Endothelial cell of umbilical vein (primary cell): ENCODE measurements around the gene PHACTR1. TPM values are rescaled to one million over a fixed set of nuclear protein-coding genes. Genes with fewer than 3 reads are reported as not detected.
A peak's percentile ranks its signal among the peaks of the same experiment; 100 is the strongest.

ENCODE experiments used
- BruUV-seq: library from RNA; stranded (reverse); fragments of 400-500 nt; replicated peaks from 2 replicates; lab custom pipeline; 2021; lab: Mats Ljungman, UMichigan
- CTCF ChIA-PET: fragments of 300-600, 350-600 bp; sonication (Branson Sonifier 250); formaldehyde crosslinking; loops from one replicate; lab custom pipeline; 2021; ENCODE audit warnings: antibody characterized with exemption, inconsistent platforms; lab: Charles Lee
- POLR2A ChIA-PET: fragments of 300-600, 350-600 bp; sonication (Branson Sonifier 250); formaldehyde crosslinking; loops from one replicate; lab custom pipeline; 2021; ENCODE audit warnings: antibody characterized with exemption, inconsistent platforms; lab: Charles Lee
- DNase-seq: peaks from one replicate; pipeline ENCODE4 v3.0.0-alpha.2; 2011; ENCODE audit warnings: low read depth, low spot score
- FAIRE-seq: peaks from 2 replicates; lab custom pipeline; 2011; peaks lifted over from hg19 to GRCh38; lab: Jason Lieb, UNC
- H2AFZ ChIP-seq: 2 replicates; pipeline ENCODE4 v1.6.0; 2012; ENCODE audit warnings: low read depth, low read length, control low read depth, inconsistent platforms
- H3K27ac ChIP-seq: 2 replicates; pipeline ENCODE4 v1.5.1; 2011; ENCODE audit warnings: low read depth, mild to moderate bottlenecking, control low read depth, low read length, moderate library complexity; ENCODE audit not compliant: insufficient read depth
- H3K27me3 ChIP-seq, 2 experiments: 2 replicates each; pipeline versions ENCODE4 v1.6.0 to v1.6.1; 2011; ENCODE audit warnings: low read length in 2 of 2, mixed read lengths in 1 of 2; ENCODE audit not compliant: control insufficient read depth in 2 of 2, insufficient read depth in 2 of 2
- H3K36me3 ChIP-seq, 2 experiments: 2 replicates in 1 of 2; 3 replicates in 1 of 2; pipeline ENCODE4 v1.5.1; 2011; ENCODE audit warnings: low read length in 2 of 2, mild to moderate bottlenecking in 1 of 2, moderate library complexity in 1 of 2; ENCODE audit not compliant: control insufficient read depth in 2 of 2, insufficient read depth in 2 of 2; ENCODE audit errors: extremely low read depth in 1 of 2
- H3K4me1 ChIP-seq: 3 replicates; pipeline ENCODE4 v1.5.1; 2011; ENCODE audit warnings: mild to moderate bottlenecking, low read length; ENCODE audit not compliant: control insufficient read depth, insufficient read depth; ENCODE audit errors: extremely low read depth
- H3K4me2 ChIP-seq: 2 replicates; pipeline ENCODE4 v1.6.1; 2011; ENCODE audit warnings: low read length, control low read depth, mixed read lengths; ENCODE audit not compliant: insufficient read depth
- H3K4me3 ChIP-seq, 3 experiments: fragments of 200-600 bp in 1 of 3; sonication (generic), shearing (Covaris generic) in 1 of 3; replicated peaks in 1 of 3; 2 replicates each; pipeline ENCODE4 v1.5.1; 2011 to 2016; ENCODE audit warnings: control low read depth in 3 of 3, low read length in 3 of 3, mild to moderate bottlenecking in 2 of 3, inconsistent platforms in 1 of 3, low read depth in 1 of 3, moderate library complexity in 1 of 3; ENCODE audit not compliant: insufficient read depth in 1 of 3
- H3K79me2 ChIP-seq: 2 replicates; pipeline ENCODE4 v1.6.0; 2012; ENCODE audit warnings: low read length, inconsistent platforms; ENCODE audit not compliant: control insufficient read depth, insufficient read depth
- H3K9ac ChIP-seq: replicated peaks from 2 replicates; pipeline ENCODE3; 2011; ENCODE audit warnings: low read length, control low read depth; ENCODE audit not compliant: insufficient read depth; ENCODE audit errors: extremely low read depth
- H3K9me1 ChIP-seq: replicated peaks from 3 replicates; pipeline ENCODE4 v1.6.0; 2011; ENCODE audit warnings: mild to moderate bottlenecking, low read length; ENCODE audit not compliant: control insufficient read depth, insufficient read depth; ENCODE audit errors: extremely low read depth
- H3K9me3 ChIP-seq: replicated peaks from 2 replicates; pipeline ENCODE4 v1.5.1; 2012; ENCODE audit warnings: low read length, inconsistent platforms; ENCODE audit not compliant: control insufficient read depth, insufficient read depth
- H4K20me1 ChIP-seq: replicated peaks from 2 replicates; pipeline ENCODE3; 2011; ENCODE audit warnings: mild to moderate bottlenecking, low read length; ENCODE audit not compliant: control insufficient read depth, insufficient read depth; ENCODE audit errors: extremely low read depth
- CTCF ChIP-seq, 2 donors: IDR thresholded peaks; 1 replicate in 1 of 2; 2 replicates in 1 of 2; pipeline ENCODE4 v1.5.1; 2011; ENCODE audit warnings: low read length in 2 of 2, mild to moderate bottlenecking in 2 of 2, moderate library complexity in 2 of 2, control low read depth in 1 of 2, inconsistent platforms in 1 of 2, low read depth in 1 of 2; ENCODE audit not compliant: insufficient read depth in 1 of 2; ENCODE audit errors: extremely low read depth in 1 of 2
- EZH2 ChIP-seq: IDR thresholded peaks from 2 replicates; pipeline ENCODE4 v1.6.1; 2012; ENCODE audit warnings: borderline replicate concordance, low read depth, mild to moderate bottlenecking, moderate library complexity, low read length, inconsistent platforms; ENCODE audit not compliant: severe bottlenecking
- FOS ChIP-seq: IDR thresholded peaks from 2 replicates; pipeline ENCODE4 v1.6.1; 2011; ENCODE audit warnings: mild to moderate bottlenecking, low read length, moderate library complexity, borderline replicate concordance; ENCODE audit not compliant: insufficient read depth
- GATA2 ChIP-seq: IDR thresholded peaks from 2 replicates; pipeline ENCODE4 v1.7.0; 2011; ENCODE audit warnings: low read depth, mild to moderate bottlenecking, moderate library complexity, mixed read lengths, low read length; ENCODE audit not compliant: insufficient read length, insufficient read depth
- JUN ChIP-seq: IDR thresholded peaks from 2 replicates; pipeline ENCODE4 v1.6.1; 2011; ENCODE audit warnings: borderline replicate concordance, low read depth; ENCODE audit not compliant: insufficient read length, insufficient read depth
- MAX ChIP-seq: IDR thresholded peaks from 2 replicates; pipeline ENCODE4 v1.6.1; 2011; ENCODE audit not compliant: insufficient read depth, insufficient read length
- MYC ChIP-seq: IDR thresholded peaks from one replicate; pipeline ENCODE4 v1.6.1; 2011; ENCODE audit warnings: mild to moderate bottlenecking, low read depth, low read length
- POLR2A ChIP-seq: IDR thresholded peaks from 2 replicates; pipeline ENCODE4 v1.6.1; 2012; ENCODE audit warnings: low read depth, mild to moderate bottlenecking, control low read depth, low read length
- POLR2AphosphoS5 ChIP-seq: IDR thresholded peaks from 2 replicates; pipeline ENCODE4 v1.6.1; 2012; ENCODE audit warnings: low read depth, mild to moderate bottlenecking, control low read depth, low read length, moderate library complexity; ENCODE audit not compliant: insufficient read depth
- dilution Hi-C: fragments of 300-500 bp; cut with MboI; formaldehyde crosslinking; loops from one replicate; pipeline ENCODE4 v1.15.0; 2019; ENCODE audit warnings: low sequenced_read_pairs; ENCODE audit not compliant: extremely low pct_ligation_motif_present
- intact Hi-C: fragments of 100-400 bp; cut with micrococcal nuclease; formaldehyde crosslinking; loops from one replicate; pipeline ENCODE4 v1.10.0; 2022
- polyA plus RNA-seq, 4 experiments: library from polyadenylated mRNA; depleted of rRNA in 3 of 4; stranded (reverse) in 3 of 4; unstranded in 1 of 4; fragments of >200 nt; gene quantifications; 2 replicates each; pipeline versions ENCODE4 v1.2.1 to v1.2.3, GENCODE V29; 2011 to 2012; ENCODE audit warnings: missing spikeins in 1 of 4
- total RNA-seq: library from RNA; stranded (reverse); gene quantifications from 2 replicates; pipeline ENCODE4 v1.2.3, GENCODE V29; 2021

PHACTR1 gene
- total and polyA plus RNA-seq, 2 donors (not counting 3 experiments of a cell fraction or from before 2014, with no cell fraction given) = 2.4 to 23.2 TPM

GRCh38 chr6:12958052-12958706 is 241.6 kb downstream of the PHACTR1 start:
- H3K27ac ChIP-seq = peak overlapping the region; percentile 56
- H3K4me1 ChIP-seq = peaks cover 21% of the 10 kb centered on the region
- peak overlapping the region; percentile 89 for H2AFZ ChIP-seq
- TF ChIP-seq POLR2AphosphoS5 (no peak), GATA2 (peak; percentile 77)
- intact Hi-C loops = loop anchor here (5.0 kb wide), 2 partner anchors 239 to 754 kb away; partner anchors contain the start of gene RANBP9
- peak overlapping the region; percentile 95 for H3K4me2 ChIP-seq
- BruUV-seq = TSS peak; percentile 59
- H4K20me1 ChIP-seq = no peaks in the 10 kb centered on the region
- no peaks in the 10 kb centered on the region for H3K9me3 ChIP-seq
- POLR2A ChIA-PET = interaction anchor here (0.5 kb wide), 1 partner anchor 345 kb away, joined by 3 read pairs; no protein-coding TSS in a partner anchor
- peaks cover 27% of the 10 kb centered on the region for H3K79me2 ChIP-seq
- H3K27me3 ChIP-seq = no peaks in the 10 kb centered on the region
- H3K36me3 ChIP-seq = no peaks in the 10 kb centered on the region
- peak overlapping the region; percentile 18 to 85 (median 50) for H3K4me3 ChIP-seq
- dilution Hi-C loops = no loop called here
- CTCF ChIA-PET = interaction anchor here (0.6 to 2.5 kb wide), 15 partner anchors 9 to 377 kb away, joined by 3 to 28 read pairs (median 4); partner anchors contain the start of gene TBC1D7
- peak overlapping the region; percentile 71 for H3K9ac ChIP-seq
- no peaks in the 10 kb centered on the region for H3K9me1 ChIP-seq
- FAIRE-seq (peak; percentile 80), DNase-seq (peak; percentile 68)

GRCh38 chr6:12961761-12962160 is 245.2 kb downstream of the PHACTR1 start:
- TF ChIP-seq POLR2A = no peak
- TF ChIP-seq FOS = no peak
- no peak for TF ChIP-seq MAX
- TF ChIP-seq JUN = no peak
- no peak for TF ChIP-seq GATA2
- TF ChIP-seq EZH2 = no peak
- TF ChIP-seq MYC = no peak
- TF ChIP-seq POLR2AphosphoS5 = no peak
- no peak for TF ChIP-seq CTCF (IDR thresholded peaks at IDR 0.05; ENCODE audit: extremely low read depth in 1 of 2, insufficient read depth in 1 of 2, low read depth in 1 of 2, low read length in 2 of 2)
- no peak overlapping the region for H3K4me3 ChIP-seq
- no peak overlapping the region for H3K4me2 ChIP-seq
- DNase-seq (no peak), FAIRE-seq (no peak)
- intact Hi-C loops = loop anchor here (2.0 kb wide), 1 partner anchor 367 kb away; the partner anchor contains the start of gene TBC1D7
- peak overlapping the region; percentile 96 for H3K27ac ChIP-seq
- no peaks in the 10 kb centered on the region for H3K9me3 ChIP-seq
- POLR2A ChIA-PET = no interaction called here
- BruUV-seq = no TSS peak
- no peaks in the 10 kb centered on the region for H4K20me1 ChIP-seq
- no peak overlapping the region for H2AFZ ChIP-seq
- H3K9ac ChIP-seq = no peak overlapping the region
- no peaks in the 10 kb centered on the region for H3K36me3 ChIP-seq
- H3K4me1 ChIP-seq = peaks cover 30% of the 10 kb centered on the region
- no peaks in the 10 kb centered on the region for H3K27me3 ChIP-seq
- no peaks in the 10 kb centered on the region for H3K9me1 ChIP-seq
- CTCF ChIA-PET = interaction anchor here (1.3 kb wide), 1 partner anchor 51 kb away, joined by 3 read pairs; no protein-coding TSS in a partner anchor
- dilution Hi-C loops = no loop called here
- H3K79me2 ChIP-seq = peaks cover 37% of the 10 kb centered on the region
